GM19328 (cell line): ENCODE results near the gene DDB1.

Experiments
- ATAC-seq: cut with Tn5 transposase; IDR thresholded peaks from one replicate; pipeline ENCODE4 v1.9.1; 2021; ENCODE audit warnings: mild to moderate bottlenecking, moderate library complexity; ENCODE audit not compliant: unreplicated experiment

DDB1 gene

DNA sequence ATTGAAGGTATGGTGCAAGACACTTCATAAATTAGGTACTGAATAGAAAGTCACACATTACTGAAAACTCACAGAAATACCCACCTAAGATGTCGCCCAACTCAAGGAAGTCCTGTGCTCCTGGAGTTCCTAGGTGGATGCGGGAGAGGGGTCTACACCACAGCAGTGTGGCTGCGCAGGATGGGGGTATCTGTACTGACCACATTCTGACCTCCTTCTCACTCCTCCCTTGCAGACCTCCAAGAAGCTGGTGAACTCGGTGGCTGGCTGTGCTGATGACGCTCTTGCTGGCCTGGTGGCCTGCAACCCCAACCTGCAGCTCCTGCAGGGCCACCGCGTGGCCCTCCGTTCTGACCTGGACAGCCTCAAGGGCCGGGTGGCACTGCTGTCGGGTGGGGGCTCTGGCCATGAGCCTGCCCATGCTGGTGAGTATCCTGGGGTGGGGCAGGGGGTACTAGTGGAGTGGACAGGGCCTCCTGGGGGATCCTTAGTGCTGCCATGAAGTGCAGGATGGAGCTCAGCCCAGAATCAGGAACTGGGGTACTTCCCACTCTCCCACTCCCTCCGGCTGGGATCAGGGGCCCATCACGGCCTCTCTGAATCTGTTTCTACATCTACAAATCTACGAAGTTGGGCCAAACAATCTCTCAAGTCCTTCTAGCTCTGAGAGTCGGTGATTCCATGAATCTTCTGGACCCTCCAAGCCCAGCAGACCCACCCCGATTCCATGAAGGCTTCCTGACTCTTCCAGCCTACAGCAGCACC is 5.0 kb upstream of the DDB1 start:
- ATAC-seq, result no peak

DNA sequence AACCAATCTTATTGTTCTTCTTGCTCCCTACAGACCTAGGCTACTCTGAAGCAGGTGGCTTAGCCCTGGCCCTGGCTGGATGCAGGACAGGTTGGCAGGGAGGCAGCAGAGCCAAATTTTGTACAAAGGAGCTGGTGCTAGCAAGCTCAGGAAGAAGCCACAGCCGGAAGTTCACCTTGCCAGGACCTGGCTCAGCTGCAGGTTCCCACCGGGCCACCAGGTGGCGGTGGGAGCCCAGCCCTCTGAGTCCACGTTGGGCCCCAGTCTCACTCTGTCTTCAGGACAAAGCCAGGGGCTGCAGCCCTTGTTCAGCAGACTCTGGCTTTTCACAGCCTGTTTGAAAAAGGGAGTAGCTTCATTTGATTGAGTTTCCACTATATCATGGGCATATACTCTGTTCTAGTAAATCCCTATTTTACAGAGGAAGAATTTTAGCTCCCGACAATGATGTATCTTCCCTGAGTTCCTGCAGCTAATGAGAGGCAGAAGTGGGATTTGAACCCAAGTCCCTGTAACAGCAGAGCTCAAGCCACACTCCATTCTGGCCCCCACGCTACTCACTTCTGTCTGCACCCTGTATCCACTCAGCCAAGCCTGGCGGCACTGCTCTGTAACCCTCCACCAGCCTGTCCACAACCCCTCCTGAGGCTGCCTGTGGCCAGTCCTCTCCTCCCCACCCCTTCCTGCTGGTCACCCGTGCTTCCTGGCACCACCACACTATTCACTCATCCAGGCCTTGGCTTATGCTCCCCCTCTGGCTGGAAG is 3.4 kb upstream of the DDB1 start:
- no peak for ATAC-seq

DNA sequence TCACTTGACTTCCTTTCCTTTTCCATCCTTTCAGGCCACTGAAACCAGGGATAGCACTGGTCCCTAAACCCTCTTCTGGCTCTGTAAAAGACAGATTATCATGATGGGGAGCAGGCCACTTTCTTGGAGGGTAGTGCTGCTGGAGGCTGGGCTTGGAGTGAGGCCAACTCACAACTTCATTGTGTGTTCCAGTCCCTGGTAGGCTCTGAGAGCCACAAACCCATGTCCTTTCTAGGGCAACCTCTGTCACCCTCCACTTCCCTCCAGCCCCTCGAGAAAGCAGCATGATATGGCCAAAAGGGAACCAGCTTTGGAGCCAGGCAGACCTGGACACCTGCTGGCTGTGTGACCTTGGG is 2.4 kb upstream of the DDB1 start:
- ATAC-seq, result no peak

DNA sequence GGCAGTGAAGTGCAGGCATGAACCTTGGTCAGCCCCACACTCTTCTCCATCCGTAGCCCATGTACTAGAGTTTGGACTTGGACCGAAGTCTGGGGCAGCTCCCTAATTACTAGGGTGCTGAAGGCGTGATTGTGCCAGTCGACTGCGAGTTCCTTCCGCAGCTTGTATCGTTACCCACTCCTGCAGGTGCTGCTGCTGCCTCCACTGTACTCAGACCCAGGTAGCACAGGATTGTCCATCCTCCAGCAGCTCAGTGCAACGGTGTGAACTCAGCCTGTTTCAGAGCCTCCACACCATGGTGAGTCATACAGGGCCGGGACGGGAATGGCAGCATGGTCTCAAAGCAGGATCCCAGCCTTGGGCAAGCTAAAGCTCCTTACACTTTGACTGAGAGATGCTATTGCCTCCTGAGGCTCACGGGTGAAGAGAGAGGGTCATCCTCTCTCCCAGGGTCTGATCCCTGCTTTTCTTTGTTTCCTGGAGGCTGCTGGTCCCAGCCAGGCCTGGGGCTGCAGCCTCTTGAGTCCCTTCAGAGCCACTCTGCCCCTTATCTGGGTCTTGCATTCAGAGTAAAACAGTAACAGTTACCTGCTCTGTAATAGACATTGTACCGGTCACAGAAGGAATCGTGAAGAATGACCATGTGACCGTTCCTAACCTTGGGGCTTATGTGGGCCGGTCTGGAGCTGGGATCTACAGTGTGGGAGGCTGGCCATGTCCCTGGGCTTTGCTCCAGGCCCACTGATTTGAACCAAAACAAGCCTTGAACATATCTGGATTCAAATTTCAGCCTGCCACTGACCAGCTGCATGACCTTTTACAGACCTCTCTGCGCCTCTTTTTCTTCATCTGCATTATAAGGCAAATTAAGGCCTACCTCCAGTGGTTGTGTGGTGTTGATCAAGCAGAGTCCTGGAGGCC is 1.8 kb upstream of the DDB1 start:
- ATAC-seq, result no peak

DNA sequence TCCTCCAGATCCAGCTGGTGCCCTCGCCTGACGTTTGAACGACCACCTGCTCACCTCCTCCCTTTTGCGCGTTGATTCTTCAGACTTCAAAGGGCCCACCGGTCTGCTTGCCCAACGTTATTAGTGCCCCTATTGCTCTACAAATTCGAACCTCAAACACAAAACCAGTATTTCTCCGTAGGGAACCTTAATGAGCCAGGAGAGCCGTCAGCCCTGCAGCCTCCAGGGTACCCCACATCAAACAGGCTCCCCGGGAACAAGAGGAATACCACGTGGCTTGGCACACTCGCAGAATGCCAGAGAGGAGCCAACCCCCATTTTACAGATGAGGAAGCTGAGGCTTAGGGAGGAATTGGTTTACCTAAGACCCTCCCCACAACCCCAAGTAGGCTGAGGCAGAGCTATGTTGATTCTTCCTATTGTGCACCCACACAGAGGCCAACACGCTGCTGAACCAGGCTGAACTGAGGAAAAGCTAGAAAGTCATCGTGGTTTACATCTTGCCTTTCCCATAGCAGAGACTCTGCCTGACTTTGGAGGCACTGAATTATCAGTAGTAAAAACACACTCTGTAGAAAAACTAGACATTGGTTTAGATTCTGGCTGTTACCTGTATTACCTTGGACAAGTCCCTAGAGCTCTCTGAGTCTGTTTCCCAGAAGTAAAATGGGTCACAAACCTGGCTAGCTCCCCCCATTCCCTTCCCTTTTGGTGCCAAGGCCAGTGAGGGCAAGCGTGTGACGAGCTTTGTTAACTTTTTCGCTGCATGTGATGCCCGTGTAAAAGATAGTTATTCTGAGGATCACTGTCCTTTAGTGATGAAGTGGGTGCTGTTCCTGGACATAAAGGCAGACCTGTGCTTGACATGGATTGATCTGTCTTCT is 887 bp upstream of the DDB1 start:
- no peak for ATAC-seq

DNA sequence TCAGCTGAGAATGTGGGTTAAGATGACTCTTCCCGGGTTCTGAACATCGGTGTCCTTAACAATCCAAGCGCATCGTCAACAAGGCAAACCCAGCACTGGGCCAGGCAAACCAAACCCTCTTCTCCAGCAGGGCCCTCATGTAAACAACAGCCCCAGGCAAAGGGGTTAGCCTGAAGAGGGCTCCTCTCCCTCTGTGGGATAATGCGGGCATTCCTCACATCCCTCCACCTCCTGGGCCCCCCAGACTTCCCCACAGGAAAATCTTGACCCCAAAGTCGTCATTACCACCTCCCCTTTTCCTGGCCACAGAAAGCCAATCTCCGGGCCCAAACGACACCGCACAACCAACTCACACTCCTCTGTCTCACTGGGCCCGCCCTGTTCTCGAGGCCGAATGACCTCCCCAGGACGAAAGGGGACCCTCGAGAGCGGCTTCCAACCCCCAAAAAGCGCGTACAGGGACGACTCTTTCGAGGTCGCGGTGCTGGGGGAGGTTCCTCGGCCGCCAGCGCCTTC is 566 bp downstream of the DDB1 start:
- ATAC-seq, result no peak

DNA sequence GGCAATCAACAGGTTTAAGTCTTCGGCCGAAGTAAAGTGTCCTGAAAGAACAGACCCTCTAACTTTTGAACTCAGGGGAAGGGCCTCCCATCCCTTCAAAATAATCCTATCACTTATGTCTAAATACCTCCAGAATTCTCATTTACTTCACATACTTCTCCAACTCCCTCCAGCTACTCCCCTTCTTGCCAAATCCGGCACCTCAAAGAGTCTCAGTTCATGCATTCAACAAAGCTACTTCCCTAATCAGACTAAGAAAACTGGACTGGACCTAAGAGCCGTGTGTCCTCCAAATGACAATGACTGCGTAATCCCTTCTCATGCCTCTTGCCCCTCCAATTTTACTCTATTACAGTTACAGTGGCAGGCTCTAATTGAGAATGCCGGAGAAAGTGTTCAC is 1.3 kb downstream of the DDB1 start:
- ATAC-seq, result no peak

DNA sequence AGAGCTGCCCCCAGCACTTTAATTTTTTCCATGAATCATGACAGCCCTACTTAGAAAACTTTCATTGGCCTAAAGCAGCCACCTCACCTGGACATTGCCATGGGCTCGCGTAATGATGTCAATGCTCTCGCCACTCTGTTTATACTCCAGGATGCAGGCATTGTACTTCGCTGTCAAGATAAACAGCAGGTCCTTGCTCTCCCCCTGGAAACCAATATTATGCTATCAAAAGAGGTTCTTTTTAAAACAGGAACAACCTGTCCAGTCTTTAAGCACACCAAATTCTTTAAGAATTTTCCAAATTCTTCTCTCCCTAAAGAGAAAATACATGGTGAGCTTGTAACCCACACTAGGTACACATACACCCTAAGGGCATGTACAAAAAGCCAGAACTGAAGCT is 3.0 kb downstream of the DDB1 start:
- ATAC-seq, result no peak

DNA sequence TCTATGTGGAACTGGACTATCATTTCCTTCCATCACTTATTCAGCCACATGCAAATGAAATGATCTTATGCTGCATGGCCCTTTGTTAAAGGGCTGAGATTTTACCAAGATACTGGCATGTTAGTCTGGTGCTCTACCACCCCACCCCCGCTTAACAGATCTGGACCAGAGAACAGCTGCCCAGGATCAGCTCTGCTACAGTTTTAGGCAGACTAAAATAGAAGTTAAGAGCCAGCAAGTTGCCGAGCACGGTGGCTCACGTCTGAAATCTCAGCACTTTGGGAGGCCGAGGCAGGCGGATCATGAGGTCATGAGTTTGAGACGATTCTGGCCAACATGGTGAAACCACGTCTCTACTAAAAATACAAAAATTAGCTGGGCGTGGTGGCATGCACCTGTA is 4.6 kb downstream of the DDB1 start:
- ATAC-seq, result no peak

DNA sequence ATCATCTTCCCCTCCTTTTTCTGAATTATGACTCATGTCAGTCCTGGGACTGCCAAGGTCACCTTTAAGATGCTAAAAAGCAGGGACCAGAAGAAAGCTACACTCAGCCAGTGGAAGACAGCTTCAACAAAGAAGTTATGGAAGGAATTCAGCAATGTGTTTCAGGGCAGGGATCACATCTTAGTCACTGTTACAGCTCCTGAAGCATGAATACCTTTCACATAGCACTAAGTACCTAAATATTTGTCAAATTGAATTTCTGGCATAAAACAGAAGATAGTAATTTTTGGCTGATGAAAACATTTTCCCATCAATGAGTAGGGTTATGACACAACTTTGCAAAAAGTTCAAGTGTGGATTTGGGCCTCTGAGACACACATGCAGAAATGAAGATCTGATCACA is 5.2 kb downstream of the DDB1 start:
- no peak for ATAC-seq

DNA sequence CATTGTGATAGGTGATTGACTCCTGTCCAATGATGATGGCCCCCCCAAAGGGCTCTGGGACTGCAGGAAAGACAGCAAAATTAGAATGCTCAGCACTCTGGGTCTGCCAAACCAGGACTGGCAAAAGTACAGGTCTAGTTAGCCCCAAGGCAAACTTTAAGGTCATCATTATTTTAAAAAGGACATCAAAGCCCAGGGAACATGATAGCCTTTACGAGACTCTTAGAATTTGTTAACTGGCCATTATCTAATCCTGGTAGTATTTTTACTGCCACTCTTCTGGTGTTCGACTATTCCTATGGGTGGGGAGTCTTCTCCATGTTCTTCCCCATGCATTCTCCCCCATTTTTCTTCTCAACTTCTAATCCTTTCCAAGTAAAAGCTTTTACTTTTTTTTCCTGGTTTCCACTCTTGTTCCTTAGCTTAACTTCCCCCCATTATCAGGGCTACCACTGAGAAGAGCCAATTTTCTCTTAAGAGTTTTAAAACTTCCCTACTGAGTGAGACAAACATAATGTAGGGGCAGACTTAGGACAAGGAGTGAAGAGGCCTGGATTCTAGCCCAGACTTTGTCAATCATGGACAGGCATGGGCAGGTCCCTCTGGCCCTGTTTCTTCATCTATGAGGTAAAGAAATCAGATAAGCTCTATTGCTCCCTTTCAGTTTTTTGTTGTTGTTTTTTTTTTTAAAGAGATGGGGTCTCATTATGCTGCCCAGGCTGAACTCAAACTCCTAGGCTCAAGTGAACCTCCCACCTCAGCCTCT is 7.1 kb downstream of the DDB1 start:
- no peak for ATAC-seq

DNA sequence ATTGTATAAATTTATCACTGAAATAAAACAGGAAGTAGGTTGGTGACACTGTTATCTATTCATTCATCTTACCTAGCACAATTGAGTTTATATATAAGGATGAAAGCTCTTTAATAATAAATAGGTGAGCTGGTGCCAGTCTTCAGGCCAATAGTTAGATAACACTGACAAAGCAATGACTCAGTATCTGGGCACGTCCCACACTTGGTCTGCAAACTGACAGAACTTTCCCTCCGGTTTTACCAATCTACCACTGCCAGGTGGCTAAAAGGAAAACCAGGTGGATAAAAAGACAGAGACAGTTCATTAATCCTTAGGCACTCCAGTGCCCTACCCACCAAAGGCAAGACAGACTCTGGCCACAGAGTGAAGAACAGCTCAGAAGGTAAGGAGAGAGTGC is 17.6 kb downstream of the DDB1 start:
- ATAC-seq, result no peak

DNA sequence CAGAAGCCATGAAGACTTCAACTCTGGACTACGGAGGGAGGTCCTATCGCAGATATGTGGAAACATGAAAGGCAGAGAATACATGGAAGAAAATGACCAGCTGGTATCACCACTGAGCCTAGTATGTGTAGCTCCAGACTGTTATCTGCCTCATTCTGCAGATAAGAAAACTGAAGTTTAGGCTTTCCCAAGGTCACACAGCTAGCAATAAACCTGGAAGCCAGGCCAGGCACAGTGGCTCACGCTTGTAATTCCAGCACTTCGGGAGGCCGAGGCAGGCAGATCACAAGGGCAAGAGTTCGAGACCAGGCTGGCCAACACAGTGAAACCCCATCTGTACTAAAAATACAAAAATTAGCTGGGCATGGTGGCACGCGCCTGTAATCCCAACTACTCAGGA is 22.2 kb downstream of the DDB1 start:
- no peak for ATAC-seq

DNA sequence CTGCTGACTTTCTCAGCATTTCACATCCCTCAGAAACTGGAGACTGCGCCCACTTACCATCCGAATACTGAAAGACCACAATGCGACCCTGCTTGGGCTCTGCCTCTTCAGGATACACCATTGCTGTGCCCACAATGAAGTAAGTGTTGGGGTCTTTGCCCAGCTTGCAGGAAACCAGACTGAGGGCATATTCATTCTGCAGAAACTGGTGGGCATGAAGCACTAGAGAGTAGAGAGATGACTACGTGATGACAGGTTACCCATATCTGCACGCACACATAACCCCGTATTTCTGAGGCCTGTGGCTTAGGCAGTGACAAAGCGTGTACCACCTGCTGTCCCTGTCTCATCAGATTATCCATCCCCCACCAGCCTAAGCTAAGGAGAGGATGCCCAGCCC is 23.2 kb downstream of the DDB1 start:
- ATAC-seq, result no peak

DNA sequence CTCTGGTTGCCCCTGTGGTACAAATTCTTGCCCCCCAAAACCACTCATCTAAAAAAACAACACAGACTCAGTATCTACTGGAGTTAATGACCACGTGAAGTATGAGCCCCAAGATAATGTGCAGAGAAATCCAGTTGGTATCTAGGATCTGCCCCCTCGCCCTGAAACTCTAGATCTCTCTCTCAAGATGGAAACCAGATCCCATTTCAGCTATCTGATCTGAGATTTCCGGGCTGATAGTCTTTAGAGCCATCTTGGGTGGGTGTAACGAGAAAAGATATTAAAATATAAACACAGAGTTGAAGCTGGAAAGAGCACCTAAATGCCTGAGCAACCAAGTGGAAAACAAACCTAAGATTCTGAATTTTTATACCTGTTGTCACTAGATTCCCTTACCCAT is 23.8 kb downstream of the DDB1 start:
- no peak for ATAC-seq

DNA sequence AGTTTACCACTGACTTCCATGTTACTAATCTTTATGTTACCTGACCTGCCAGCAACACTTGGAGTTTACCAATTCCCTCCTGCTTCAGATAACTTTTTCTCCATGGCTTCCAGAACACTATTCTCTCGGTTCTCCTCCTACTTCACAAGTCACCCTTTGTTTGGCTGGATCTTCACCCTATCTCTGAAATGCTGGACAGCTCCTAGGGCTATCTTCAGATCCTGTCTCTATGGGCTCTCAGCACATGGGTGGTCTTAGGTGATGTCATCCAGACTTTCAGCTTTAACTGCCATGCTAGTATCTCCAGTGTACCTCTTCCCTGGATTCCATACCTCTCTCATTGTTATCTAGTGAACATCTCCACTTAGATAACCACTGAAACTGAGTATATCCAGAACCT is 25.6 kb downstream of the DDB1 start:
- no peak for ATAC-seq

DNA sequence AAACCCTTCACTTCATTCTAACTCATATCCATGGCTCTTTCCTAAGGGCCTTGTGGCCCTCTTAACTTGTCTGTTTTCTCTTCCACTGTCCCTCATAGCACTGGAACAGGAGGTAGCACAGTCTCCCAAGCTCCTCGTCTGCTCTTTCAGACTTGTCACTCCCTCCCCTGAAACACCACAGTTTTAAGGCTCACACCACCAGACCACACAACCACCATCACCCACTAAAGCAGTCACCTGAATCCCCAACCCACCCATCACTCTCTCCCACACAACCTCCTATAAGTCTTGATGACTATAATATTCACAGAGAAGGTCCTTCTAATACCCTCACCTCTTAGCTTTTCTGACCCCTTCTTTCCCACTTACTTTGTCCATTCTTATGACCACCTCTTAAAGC is 26.7 kb downstream of the DDB1 start:
- no peak for ATAC-seq

DNA sequence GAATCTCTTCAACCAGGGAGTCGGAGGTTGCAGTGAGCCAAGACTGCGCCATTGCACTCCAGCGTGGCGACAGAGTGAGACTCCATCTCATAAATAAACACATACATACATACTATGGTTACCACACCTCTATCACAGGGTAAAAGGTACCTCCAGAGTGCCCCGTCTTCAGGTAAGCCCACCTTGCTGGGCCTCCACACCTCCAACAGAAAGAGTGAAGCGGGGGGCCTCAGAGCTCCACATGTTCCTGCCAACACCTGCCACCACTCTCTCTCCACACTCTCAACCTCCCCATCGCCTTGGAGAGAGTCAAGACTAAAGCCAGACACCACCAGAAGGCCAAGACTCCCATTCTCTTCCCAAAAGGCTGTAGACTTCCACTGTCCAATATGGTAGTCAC is 27.5 kb downstream of the DDB1 start:
- ATAC-seq, result no peak

DNA sequence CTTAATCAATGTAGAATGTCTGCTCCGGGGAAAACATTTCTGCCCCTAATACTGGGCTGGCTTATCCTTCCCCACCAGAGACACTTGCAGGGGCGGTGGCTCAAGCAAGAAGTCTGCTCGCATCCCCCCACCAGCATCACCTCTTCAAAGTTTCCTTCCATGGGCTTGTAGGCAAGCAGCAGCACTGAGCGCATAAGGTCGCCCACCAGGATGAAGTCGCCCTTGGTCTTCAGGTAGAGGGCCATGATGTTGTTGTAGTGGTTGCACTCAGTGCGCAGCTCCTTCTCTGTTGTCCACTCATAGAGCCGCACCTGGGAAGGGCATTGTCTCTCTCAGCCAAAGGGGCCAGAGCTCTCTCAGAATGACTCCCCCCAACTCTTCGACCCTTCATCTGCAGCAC is 29.2 kb downstream of the DDB1 start:
- no peak for ATAC-seq

DNA sequence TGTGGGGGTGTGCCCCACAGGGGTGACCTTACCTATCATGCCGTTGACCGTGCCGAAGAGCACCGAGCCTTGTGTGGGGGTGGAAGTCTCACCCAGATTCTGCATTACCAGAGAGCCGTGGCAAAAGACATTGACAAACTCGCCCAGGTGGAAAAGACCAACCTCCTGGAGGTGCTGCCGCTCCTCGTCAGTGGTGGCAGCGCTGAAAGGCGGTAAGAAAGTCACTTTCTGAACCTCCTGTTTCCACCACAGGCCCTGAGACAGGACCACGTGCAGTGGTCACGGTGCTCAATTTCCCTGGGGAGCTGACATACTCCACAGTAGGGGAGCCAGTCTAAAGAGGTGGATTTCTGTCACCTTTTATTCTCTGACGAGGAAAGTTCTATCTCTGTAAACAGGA is 30.4 kb downstream of the DDB1 start:
- ATAC-seq, result no peak
